Lower leg skin (tissue), 4 donors: ENCODE data around the gene WDR20. TPM values are rescaled to one million over a fixed set of nuclear protein-coding genes. Genes with fewer than 3 reads are reported as not detected.

Source experiments
- DNase-seq, 2 donors: peaks; one replicate each; pipeline ENCODE4 v3.0.0-alpha.2; 2019; ENCODE audit warnings: low spot score in 2 of 2
- H3K4me3 ChIP-seq: fragments of 200-600 bp; sonication (generic); 2 replicates; pipeline ENCODE4 v1.5.1; 2017; ENCODE audit warnings: mild to moderate bottlenecking, low read depth; ENCODE audit not compliant: poor library complexity, severe bottlenecking
- POLR2A ChIP-seq, 2 donors: fragments of 450-650 bp; IDR thresholded peaks; one replicate each; pipeline ENCODE4 v1.6.1; 2016 to 2017; ENCODE audit warnings: antibody characterized with exemption in 2 of 2, mild to moderate bottlenecking in 1 of 2, moderate library complexity in 1 of 2
- WGBS, 2 donors: methylation state at CpG; one replicate each; pipeline ENCODE4 v1.1.5; 2018; 5-methylcytosine and 5-hydroxymethylcytosine counted together
- intact Hi-C: fragments of 100-400 bp; cut with DNase I; formaldehyde crosslinking; loops from one replicate; pipeline ENCODE4 v1.15.0; 2023; ENCODE audit warnings: low total_unique reads
- total RNA-seq, 4 donors: library from RNA; depleted of rRNA; stranded (reverse); fragments of >200 nt; gene quantifications; one replicate each; pipeline ENCODE4 v1.1.0, GENCODE V29; 2016
- TF ChIP-seq, protein P1 (sequence below), 3 donors: fragments of 450-650 bp; IDR thresholded peaks; one replicate each; pipeline ENCODE4 v1.5.1; 2016; ENCODE audit warnings: antibody characterized with exemption in 3 of 3, mild to moderate bottlenecking in 3 of 3, moderate library complexity in 2 of 3

Gene WDR20
- total RNA-seq, 4 donors from 2014 or later, result 33.7 to 50.8 (median 41.3) TPM

DNA sequence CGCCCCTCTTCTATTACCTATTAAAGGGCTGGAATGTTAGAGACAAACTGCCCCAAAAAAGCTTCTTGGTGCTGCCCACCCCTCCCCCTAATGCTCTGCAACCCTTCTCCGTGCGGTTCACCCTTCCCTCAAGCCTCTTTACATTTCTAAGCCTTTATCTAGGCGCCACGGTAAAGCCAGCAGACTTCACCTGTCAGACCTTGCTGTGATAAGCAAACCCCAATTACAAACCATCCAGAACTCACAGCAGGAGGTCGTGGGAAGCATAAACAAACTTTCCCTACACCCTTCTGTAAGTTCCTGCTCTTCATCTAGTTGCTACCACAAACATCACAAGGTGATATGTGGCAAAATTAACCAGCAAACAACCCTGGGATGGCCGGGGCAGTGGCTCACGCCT, 108.4 kb downstream of the WDR20 start:
- no peak for DNase-seq
- no peak overlapping the region for H3K4me3 ChIP-seq
- intact Hi-C loops, result no loop called here
- TF ChIP-seq POLR2A (IDR thresholded peaks at IDR 0.05), result no peak
- TF ChIP-seq, protein P1, sequence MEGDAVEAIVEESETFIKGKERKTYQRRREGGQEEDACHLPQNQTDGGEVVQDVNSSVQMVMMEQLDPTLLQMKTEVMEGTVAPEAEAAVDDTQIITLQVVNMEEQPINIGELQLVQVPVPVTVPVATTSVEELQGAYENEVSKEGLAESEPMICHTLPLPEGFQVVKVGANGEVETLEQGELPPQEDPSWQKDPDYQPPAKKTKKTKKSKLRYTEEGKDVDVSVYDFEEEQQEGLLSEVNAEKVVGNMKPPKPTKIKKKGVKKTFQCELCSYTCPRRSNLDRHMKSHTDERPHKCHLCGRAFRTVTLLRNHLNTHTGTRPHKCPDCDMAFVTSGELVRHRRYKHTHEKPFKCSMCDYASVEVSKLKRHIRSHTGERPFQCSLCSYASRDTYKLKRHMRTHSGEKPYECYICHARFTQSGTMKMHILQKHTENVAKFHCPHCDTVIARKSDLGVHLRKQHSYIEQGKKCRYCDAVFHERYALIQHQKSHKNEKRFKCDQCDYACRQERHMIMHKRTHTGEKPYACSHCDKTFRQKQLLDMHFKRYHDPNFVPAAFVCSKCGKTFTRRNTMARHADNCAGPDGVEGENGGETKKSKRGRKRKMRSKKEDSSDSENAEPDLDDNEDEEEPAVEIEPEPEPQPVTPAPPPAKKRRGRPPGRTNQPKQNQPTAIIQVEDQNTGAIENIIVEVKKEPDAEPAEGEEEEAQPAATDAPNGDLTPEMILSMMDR (IDR thresholded peaks at IDR 0.05), result no peak
- 88 to 90% methylated on average over 8 of the region's 8 CpGs for WGBS, 2 donors

DNA sequence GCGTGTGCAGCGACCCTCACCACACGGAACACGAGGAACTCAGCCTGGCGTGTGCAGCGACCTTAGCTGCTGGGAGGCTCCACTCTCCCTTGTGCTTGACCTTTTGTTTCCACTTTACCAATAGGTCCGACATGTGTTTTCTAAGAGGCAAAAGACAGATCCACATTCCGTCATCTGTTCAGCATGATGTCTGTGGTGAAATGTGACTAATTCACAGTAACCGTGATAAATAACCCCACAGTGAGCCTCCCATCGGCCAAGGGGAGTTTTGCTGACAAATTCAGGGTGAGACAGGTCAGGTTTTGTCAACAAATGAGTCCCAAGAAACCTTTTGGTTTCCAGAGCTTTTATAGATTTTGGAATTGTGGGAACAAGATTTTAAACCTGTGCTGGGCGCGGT, 109.3 kb downstream of the WDR20 start:
- H3K4me3 ChIP-seq, result no peak overlapping the region
- no peak for TF ChIP-seq POLR2A (IDR thresholded peaks at IDR 0.05)
- TF ChIP-seq, protein P1 (IDR thresholded peaks at IDR 0.05), result no peak
- intact Hi-C loops, result no loop called here
- no peak for DNase-seq
- WGBS, 2 donors, result 93 to 96% methylated on average over 12 of the region's 12 CpGs

DNA sequence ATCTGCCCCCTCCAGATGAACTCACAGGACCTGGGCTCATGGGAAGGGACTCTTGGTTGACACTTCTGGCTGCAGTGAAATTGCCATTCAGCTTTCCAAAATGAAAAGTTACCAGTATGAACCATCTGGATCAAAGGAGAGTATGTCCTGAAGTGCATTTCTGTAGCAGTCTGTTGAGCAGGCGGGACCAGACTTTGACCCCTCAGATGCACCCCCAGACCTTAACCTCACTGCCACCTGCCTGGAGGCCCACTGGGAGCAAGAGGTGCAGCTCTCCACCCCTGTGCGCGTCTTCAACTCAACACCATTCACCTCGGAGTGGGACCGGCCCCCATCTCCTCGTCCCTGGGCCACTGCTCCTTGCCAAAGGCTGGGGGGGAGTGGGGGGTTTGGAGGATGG, 110.3 kb downstream of the WDR20 start:
- H3K4me3 ChIP-seq, result no peak overlapping the region
- 96 to 98% methylated on average over 6 of the region's 6 CpGs for WGBS, 2 donors
- TF ChIP-seq POLR2A (IDR thresholded peaks at IDR 0.05), result no peak
- TF ChIP-seq, protein P1 (IDR thresholded peaks at IDR 0.05), result no peak
- no peak for DNase-seq
- intact Hi-C loops, result no loop called here

DNA sequence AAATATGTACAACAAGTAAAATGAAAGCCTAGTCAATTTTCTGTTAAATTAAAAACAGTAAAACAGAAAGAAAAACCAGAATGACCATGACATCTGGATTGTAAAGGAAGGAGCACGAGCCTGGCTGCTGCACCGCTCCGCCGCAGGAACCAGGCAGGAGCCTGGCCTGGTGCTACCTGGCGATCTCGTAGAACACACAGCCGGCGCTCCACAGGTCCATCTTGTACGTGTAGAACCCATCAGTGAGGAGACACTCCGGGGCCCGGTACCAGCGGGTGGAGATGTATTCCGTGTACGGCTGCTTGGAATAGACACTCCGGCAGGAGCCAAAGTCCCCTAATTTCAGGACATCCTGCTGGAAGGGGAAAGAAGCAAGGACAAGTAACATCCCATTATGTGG, 110.9 kb downstream of the WDR20 start:
- no peak for DNase-seq
- H3K4me3 ChIP-seq, result no peak overlapping the region

DNA sequence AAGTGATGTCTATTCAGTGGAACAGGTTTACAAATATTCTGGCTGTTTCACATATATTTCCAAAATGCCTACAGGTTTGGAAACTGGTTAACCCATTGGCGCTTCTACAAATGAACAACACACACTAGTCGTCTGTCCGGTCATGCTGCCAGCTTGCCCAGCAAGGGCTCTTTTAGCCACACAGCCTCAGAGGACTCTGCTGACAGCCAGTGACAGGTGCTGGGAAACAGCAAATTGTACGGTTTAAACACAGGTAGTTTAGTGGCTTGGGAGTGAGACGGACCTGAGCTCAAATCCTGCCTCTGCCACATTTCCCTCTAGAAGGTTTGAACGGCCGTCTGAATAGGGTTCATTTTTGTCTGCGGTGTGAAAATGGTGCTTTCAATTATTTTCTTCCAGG, 111.5 kb downstream of the WDR20 start:
- no peak overlapping the region for H3K4me3 ChIP-seq
- WGBS, 2 donors, result 78 to 88% methylated on average over 8 of the region's 8 CpGs
- no peak for DNase-seq
- intact Hi-C loops, result no loop called here
- no peak for TF ChIP-seq POLR2A (IDR thresholded peaks at IDR 0.05)
- TF ChIP-seq, protein P1 (IDR thresholded peaks at IDR 0.05), result no peak

More for the DNA sequence above, 110.9 kb downstream of the WDR20 start:
- no peak for TF ChIP-seq POLR2A (IDR thresholded peaks at IDR 0.05)
- TF ChIP-seq, protein P1 (IDR thresholded peaks at IDR 0.05), result no peak
- WGBS, 2 donors, result 93 to 94% methylated on average over 13 to 15 of the region's 15 CpGs
- intact Hi-C loops, result no loop called here
